ENCODE measurements around the gene CD300A.

DNA sequence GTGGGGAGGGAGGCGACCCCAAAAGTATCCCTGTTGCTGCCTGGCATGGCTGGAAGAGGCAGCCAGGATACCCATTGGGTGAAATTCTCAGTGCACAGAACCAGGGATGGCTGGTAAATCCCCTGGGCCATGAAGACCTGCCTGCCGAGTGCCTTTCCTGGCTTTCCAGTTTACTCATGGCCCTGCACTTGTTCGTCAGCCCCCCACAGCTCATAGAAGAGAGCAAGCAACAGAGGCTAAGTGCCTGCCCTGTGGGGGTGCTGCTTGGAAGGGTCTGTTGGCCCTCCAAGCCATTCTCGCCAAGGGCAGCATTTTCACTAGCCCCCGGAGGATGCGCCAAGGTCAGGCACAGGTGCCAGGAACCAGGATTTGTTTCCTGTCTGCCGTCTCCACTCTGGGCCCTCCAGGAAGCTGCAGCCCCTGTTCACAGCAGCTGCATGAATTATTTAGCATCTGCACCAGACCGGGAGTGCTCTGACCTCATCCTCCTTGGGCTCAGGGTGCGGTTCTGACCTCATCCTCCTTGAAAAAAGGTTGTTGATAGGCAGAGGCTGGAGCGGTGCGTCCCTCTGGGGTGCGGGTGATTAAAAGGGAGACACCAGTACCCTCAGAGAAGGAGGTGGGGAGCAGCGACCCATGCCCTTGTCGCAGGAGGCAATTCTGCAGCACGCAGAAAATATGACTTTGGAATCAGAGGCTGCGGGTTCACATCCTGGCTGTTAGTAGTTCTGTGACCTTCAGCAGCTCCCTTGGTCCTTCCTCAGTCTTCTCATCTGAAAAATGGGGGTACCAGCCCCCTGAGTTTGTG, 14.2 kb upstream of the CD300A start:
- TF ChIP-seq EZH2 (IDR thresholded peaks at IDR 0.05; ENCODE audit: low read length), result no peak
- TF ChIP-seq, protein P1, sequence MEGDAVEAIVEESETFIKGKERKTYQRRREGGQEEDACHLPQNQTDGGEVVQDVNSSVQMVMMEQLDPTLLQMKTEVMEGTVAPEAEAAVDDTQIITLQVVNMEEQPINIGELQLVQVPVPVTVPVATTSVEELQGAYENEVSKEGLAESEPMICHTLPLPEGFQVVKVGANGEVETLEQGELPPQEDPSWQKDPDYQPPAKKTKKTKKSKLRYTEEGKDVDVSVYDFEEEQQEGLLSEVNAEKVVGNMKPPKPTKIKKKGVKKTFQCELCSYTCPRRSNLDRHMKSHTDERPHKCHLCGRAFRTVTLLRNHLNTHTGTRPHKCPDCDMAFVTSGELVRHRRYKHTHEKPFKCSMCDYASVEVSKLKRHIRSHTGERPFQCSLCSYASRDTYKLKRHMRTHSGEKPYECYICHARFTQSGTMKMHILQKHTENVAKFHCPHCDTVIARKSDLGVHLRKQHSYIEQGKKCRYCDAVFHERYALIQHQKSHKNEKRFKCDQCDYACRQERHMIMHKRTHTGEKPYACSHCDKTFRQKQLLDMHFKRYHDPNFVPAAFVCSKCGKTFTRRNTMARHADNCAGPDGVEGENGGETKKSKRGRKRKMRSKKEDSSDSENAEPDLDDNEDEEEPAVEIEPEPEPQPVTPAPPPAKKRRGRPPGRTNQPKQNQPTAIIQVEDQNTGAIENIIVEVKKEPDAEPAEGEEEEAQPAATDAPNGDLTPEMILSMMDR (optimal IDR thresholded peaks at IDR 0.05 in 1 of 3, IDR thresholded peaks at IDR 0.05 in 1 of 3, conservative IDR thresholded peaks at IDR 0.05 in 1 of 3; ENCODE audit: extremely low read depth in 1 of 3, insufficient read depth in 2 of 3, low read length in 3 of 3), result no peak
